AG09309 (cell line): ENCODE data around the gene SUPT20H.

Experiments used
- DNase-seq: peaks from one replicate; pipeline ENCODE4 v3.0.0-alpha.2; 2010; ENCODE audit warnings: low read depth
- H3K4me3 ChIP-seq: 2 replicates; pipeline ENCODE4 v1.5.1; 2011; ENCODE audit warnings: mild to moderate bottlenecking, low read depth, low read length, moderate library complexity; ENCODE audit not compliant: control insufficient read depth
- CTCF ChIP-seq: IDR thresholded peaks from 2 replicates; pipeline ENCODE4 v1.5.1; 2011; ENCODE audit warnings: mild to moderate bottlenecking, low read depth, low read length, inconsistent platforms; ENCODE audit not compliant: insufficient read depth, control insufficient read depth; ENCODE audit errors: missing control alignments

SUPT20H gene

GRCh38 chr13:37090912-37091311 is 31.4 kb upstream of the SUPT20H start:
- TF ChIP-seq CTCF = no peak
- DNase-seq = no peak
- H3K4me3 ChIP-seq = no peak overlapping the region

DNA sequence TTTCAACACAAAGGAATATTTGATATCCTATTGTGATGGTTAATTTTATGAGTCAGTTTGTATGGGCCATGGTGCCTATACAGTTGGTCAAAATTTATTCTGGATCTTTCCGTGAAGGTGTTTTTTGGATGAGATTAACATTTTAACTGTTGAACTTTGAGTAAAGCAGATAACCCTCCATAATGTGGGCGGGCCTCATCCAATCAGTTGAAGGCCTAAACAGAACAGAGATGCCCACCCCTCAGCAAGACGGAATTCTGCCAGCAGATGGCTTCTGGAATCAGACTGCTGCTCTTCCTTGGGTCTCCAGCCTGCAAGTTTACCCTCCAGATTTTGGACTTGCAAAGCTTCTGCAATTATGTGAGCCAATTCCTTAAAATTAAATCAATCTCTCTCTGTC is 30.0 kb upstream of the SUPT20H start:
- no peak for DNase-seq
- TF ChIP-seq CTCF = no peak
- no peak overlapping the region for H3K4me3 ChIP-seq

GRCh38 chr13:37087486-37087885 is 28.0 kb upstream of the SUPT20H start:
- no peak for TF ChIP-seq CTCF
- DNase-seq = no peak
- no peak overlapping the region for H3K4me3 ChIP-seq

GRCh38 chr13:37085606-37086005 is 26.1 kb upstream of the SUPT20H start:
- no peak overlapping the region for H3K4me3 ChIP-seq
- TF ChIP-seq CTCF = no peak
- no peak for DNase-seq

GRCh38 chr13:37076818-37077217 is 17.3 kb upstream of the SUPT20H start:
- H3K4me3 ChIP-seq = no peak overlapping the region
- TF ChIP-seq CTCF = no peak
- no peak for DNase-seq

- DNase-seq = no peak
- no peak overlapping the region for H3K4me3 ChIP-seq
- no peak for TF ChIP-seq CTCF
Observed at GRCh38 chr13:37075164-37075563, 15.7 kb upstream of the SUPT20H start.

- TF ChIP-seq CTCF = peak; percentile 27
- no peak for DNase-seq
- no peak overlapping the region for H3K4me3 ChIP-seq
Observed at GRCh38 chr13:37074703-37075102, 15.2 kb upstream of the SUPT20H start.
